ENCODE data around the gene CKAP2L.

DNA sequence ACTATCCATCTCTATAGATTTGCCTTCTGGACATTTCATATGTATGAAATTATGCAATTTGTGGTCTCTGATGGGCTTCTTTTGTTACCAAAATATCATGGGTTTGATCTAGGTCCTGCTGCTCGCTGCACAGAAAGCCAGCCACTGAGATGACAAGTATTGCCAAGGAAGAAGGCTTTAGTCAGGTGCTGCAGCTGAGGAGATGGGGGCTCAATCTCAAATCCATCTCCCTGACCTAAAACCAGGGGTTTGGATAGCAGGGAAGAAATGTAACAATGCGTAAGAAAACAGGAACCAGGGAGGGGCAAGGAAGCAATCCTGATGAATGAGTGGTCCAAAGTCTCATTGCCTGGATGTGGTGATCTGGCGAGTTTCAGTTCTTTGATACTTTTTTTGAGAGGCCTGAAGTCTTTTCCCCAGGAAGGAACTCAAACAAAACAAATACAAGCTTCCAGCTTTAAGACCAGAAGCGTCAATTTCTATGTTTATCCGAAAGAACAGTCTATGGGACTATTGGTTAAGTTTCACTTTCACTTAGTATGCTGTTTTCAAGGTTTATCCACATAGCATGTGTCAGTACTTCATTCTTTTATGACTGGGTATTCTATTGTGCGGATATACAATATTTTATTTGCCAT lies 3.4 kb upstream of the CKAP2L start:
- TF ChIP-seq GATA2 (IDR thresholded peaks at IDR 0.05; ENCODE audit: low read depth, low read length) (no peak), GATA3 (IDR thresholded peaks at IDR 0.05; ENCODE audit: low read depth, low read length) (no peak)
